PC-9 (cell line): ENCODE results near the gene ZNF784. TPM values are rescaled to one million over a fixed set of nuclear protein-coding genes. Genes with fewer than 3 reads are reported as not detected.

Experiments
- BruUV-seq: library from RNA; stranded (reverse); fragments of 400-500 nt; replicated peaks from 2 replicates; lab custom pipeline; 2021; lab: Mats Ljungman, UMichigan
- CTCF ChIA-PET: fragments of 300-600 bp; sonication (Branson Sonifier 250); formaldehyde crosslinking; loops from one replicate; lab custom pipeline; 2022; ENCODE audit warnings: antibody characterized with exemption; lab: Charles Lee
- POLR2A ChIA-PET: fragments of 300-600 bp; sonication (Branson Sonifier 250); formaldehyde crosslinking; loops from one replicate; lab custom pipeline; 2022; ENCODE audit warnings: antibody characterized with exemption; ENCODE audit not compliant: unreplicated experiment; lab: Charles Lee
- DNase-seq, 2 experiments: peaks; one replicate each; pipeline versions ENCODE4 v3.0.0 to v3.0.0-alpha.2; 2015 to 2022; ENCODE audit warnings: mixed read lengths in 1 of 2
- H2AFZ ChIP-seq: fragments of 200-600 bp; sonication (generic); 2 replicates; pipeline ENCODE4 v1.8.1; 2017; ENCODE audit warnings: antibody characterized with exemption
- H3F3A ChIP-seq: fragments of 200-600 bp; sonication (generic); 2 replicates; pipeline ENCODE4 v1.8.1; 2017; ENCODE audit warnings: antibody characterized with exemption, mild to moderate bottlenecking, low read depth; ENCODE audit not compliant: insufficient read depth
- H3K27ac ChIP-seq: fragments of 200-600 bp; sonication (generic); 2 replicates; pipeline ENCODE4 v1.6.1; 2016; ENCODE audit warnings: mixed run types
- H3K27me3 ChIP-seq: fragments of 200-600 bp; sonication (generic); 2 replicates; pipeline ENCODE4 v1.6.1; 2016; ENCODE audit warnings: low read depth, mixed run types; ENCODE audit not compliant: insufficient read depth
- H3K36me3 ChIP-seq: fragments of 200-600 bp; sonication (generic); 2 replicates; pipeline ENCODE4 v1.6.1; 2016; ENCODE audit warnings: low read depth, mixed run types
- H3K4me1 ChIP-seq: fragments of 200-600 bp; sonication (generic); replicated peaks from 2 replicates; pipeline ENCODE4 v1.6.1; 2016; ENCODE audit warnings: mixed run types; ENCODE audit not compliant: insufficient read depth
- H3K4me2 ChIP-seq: fragments of 200-600 bp; sonication (generic); 2 replicates; pipeline ENCODE4 v1.6.1; 2017; ENCODE audit warnings: mixed run types
- H3K4me3 ChIP-seq: fragments of 200-600 bp; sonication (generic); 2 replicates; pipeline ENCODE4 v1.6.1; 2016; ENCODE audit warnings: mixed run types
- H3K79me2 ChIP-seq: fragments of 200-600 bp; sonication (generic); 2 replicates; pipeline ENCODE4 v1.6.1; 2017; ENCODE audit warnings: low read depth, mixed run types
- H3K9me2 ChIP-seq: fragments of 200-600 bp; sonication (generic); 2 replicates; pipeline ENCODE4 v1.8.1; 2017; ENCODE audit warnings: mild to moderate bottlenecking; ENCODE audit not compliant: insufficient read depth
- H3K9me3 ChIP-seq: fragments of 200-600 bp; sonication (generic); 2 replicates; pipeline ENCODE4 v1.8.1; 2016; ENCODE audit warnings: low read depth; ENCODE audit not compliant: insufficient read depth
- H4K20me1 ChIP-seq: fragments of 200-600 bp; sonication (generic); 2 replicates; pipeline ENCODE4 v1.8.1; 2017; ENCODE audit not compliant: insufficient read depth
- EZH2 ChIP-seq: fragments of 200-600 bp; sonication (generic); IDR thresholded peaks from 2 replicates; pipeline ENCODE4 v1.8.0; 2017; ENCODE audit warnings: antibody characterized with exemption, low read depth
- intact Hi-C: fragments of 100-400 bp; cut with micrococcal nuclease; formaldehyde crosslinking; loops from one replicate; pipeline ENCODE4 v1.10.0; 2022; ENCODE audit not compliant: unreplicated experiment
- total RNA-seq: library from RNA; stranded (reverse); gene quantifications from 2 replicates; pipeline ENCODE4 v1.2.3, GENCODE V29; 2021
- TF ChIP-seq, protein P1 (sequence below): fragments of 200-600 bp; sonication (generic); conservative IDR thresholded peaks from 2 replicates; pipeline ENCODE4 v1.6.1; 2017; ENCODE audit warnings: mixed run types, antibody characterized with exemption, mild to moderate bottlenecking, moderate library complexity

The ZNF784 gene
- total RNA-seq, 1 experiment from 2014 or later = 5.4 TPM

DNA sequence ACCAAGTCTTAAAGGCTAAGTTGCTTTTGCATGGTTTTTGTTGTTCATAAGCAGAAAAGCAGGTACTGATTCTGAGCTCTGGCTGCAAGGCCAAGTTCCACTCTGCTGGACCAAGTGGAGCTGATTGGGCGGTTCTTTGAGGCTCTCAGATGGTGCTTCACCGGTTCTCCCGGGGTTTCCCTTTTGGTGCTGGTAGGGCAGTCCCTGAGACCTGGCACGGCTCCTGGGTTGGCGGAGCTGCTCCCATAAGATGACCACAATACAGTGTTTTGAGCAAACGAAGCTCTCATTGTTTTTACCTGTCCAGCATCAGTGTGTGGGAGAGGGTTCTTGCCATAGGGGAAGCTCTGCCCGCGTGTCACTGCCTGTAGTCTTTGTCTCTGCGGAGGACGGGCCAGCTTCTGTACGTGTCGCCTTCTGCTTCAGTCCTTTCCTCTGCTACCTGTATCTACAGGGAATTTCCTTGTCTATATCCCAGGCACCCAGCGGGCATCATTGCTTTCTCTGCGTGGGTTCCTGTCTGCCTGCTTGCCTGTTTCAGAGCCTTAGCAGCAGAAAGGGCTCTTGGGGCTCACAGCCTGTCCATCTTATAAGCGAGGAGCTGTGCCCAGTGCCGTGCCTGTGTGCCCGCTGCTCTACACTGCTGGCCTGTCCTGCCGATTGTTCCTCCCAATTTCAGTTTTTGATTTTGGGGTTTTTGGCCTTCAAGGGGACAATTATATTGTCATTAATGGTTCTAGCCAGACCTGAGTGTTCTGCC lies 32.8 kb upstream of the ZNF784 start:
- Histone ChIP-seq H2AFZ (no peak overlapping the region), H3K4me2 (peak overlapping the region; percentile 99), H3K4me1 (peaks cover 25% of the 10 kb centered on the region), H3K36me3 (peaks cover 33% of the 10 kb centered on the region), H3K9me2 (no peaks in the 10 kb centered on the region), H3F3A (peaks cover 18% of the 10 kb centered on the region; the same call in 1 of the 2 replicates), H3K9me3 (no peaks in the 10 kb centered on the region), H3K27ac (no peak overlapping the region), H3K4me3 (peak overlapping the region; percentile 93), H3K79me2 (peaks cover 73% of the 10 kb centered on the region), H4K20me1 (peaks cover 67% of the 10 kb centered on the region), H3K27me3 (no peaks in the 10 kb centered on the region)
- ChIA-PET CTCF (no interaction called here), POLR2A (no interaction called here)
- peak in 1 of 2 experiments; percentile 41 for DNase-seq
- TF ChIP-seq, protein P1, sequence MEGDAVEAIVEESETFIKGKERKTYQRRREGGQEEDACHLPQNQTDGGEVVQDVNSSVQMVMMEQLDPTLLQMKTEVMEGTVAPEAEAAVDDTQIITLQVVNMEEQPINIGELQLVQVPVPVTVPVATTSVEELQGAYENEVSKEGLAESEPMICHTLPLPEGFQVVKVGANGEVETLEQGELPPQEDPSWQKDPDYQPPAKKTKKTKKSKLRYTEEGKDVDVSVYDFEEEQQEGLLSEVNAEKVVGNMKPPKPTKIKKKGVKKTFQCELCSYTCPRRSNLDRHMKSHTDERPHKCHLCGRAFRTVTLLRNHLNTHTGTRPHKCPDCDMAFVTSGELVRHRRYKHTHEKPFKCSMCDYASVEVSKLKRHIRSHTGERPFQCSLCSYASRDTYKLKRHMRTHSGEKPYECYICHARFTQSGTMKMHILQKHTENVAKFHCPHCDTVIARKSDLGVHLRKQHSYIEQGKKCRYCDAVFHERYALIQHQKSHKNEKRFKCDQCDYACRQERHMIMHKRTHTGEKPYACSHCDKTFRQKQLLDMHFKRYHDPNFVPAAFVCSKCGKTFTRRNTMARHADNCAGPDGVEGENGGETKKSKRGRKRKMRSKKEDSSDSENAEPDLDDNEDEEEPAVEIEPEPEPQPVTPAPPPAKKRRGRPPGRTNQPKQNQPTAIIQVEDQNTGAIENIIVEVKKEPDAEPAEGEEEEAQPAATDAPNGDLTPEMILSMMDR = no peak
- TF ChIP-seq EZH2 = no peak
- no TSS peak for BruUV-seq
- intact Hi-C loops = no loop called here

DNA sequence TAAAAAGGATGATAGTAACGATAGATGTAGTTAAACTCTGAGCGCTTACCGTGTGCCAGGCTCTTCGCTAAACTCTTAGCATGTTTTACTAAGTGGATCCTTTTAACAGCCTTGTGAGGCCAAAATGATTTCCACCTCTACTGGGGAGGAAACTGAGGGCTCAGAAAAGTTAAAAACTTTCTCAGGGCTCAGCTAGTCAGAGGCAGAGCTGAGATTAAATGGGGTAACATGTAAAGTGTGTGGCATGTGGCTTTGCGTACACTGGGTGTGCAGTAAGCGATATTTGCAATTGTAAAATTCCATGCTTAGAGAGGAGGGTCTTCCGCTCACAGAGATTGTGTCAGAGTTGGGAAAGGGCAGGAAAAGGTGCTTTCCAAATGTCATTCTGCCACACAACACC lies 32.2 kb upstream of the ZNF784 start:
- Histone ChIP-seq H3K9me2 (no peaks in the 10 kb centered on the region), H4K20me1 (peaks cover 61% of the 10 kb centered on the region), H3K4me3 (peak overlapping the region; percentile 93), H2AFZ (no peak overlapping the region), H3K79me2 (peaks cover 67% of the 10 kb centered on the region), H3K4me1 (peaks cover 25% of the 10 kb centered on the region), H3K36me3 (peaks cover 28% of the 10 kb centered on the region), H3K4me2 (peak overlapping the region; percentile 99), H3K9me3 (no peaks in the 10 kb centered on the region), H3F3A (peaks cover 12% of the 10 kb centered on the region; the same call in 1 of the 2 replicates), H3K27me3 (no peaks in the 10 kb centered on the region), H3K27ac (0 out of 2 replicates have a peak overlapping the region, but pooled peaks have one; percentile 95)
- no TSS peak for BruUV-seq
- no peak for TF ChIP-seq EZH2
- TF ChIP-seq, protein P1 = no peak
- CTCF ChIA-PET = no interaction called here
- POLR2A ChIA-PET = no interaction called here
- intact Hi-C loops = no loop called here
- no peak for DNase-seq

DNA sequence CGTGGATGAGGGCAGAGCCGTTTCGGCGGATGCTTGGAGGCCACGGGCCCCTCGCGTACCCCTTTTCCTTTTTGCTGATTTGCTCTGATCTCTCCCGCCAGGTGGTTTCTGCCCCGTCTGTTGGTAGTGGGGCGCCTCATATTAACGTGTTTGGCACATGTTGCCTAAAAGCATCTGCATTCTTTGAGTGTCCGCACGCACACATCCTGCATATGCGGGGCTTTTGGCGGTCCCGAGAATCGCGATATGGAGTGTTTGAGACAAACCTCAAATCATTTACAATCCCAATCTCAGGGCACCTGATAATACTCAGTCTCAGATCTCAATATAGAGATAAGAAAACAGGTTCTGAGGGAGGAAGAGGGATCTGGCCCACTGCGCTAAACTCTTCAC lies 31.3 kb upstream of the ZNF784 start:
- H3K4me1 ChIP-seq = peaks cover 25% of the 10 kb centered on the region
- intact Hi-C loops = loop anchor here (2.0 kb wide), 1 partner anchor 21 kb away; no protein-coding TSS in a partner anchor
- H3K79me2 ChIP-seq = peaks cover 58% of the 10 kb centered on the region
- H3K9me3 ChIP-seq = no peaks in the 10 kb centered on the region
- H3K4me3 ChIP-seq = peak overlapping the region; percentile 93
- BruUV-seq = TSS peak; percentile 43
- peak overlapping the region; percentile 95 for H3K27ac ChIP-seq
- peaks cover 26% of the 10 kb centered on the region for H3K36me3 ChIP-seq
- ChIA-PET POLR2A (no interaction called here), CTCF (no interaction called here)
- H3F3A ChIP-seq = peaks cover 10% of the 10 kb centered on the region; the same call in 1 of the 2 replicates
- H3K27me3 ChIP-seq = no peaks in the 10 kb centered on the region
- no peak for DNase-seq
- no peaks in the 10 kb centered on the region for H3K9me2 ChIP-seq
- TF ChIP-seq EZH2 = no peak
- peak overlapping the region; percentile 56; the same call in 1 of the 2 replicates for H2AFZ ChIP-seq
- peak overlapping the region; percentile 99 for H3K4me2 ChIP-seq
- H4K20me1 ChIP-seq = peaks cover 52% of the 10 kb centered on the region
